Measurements from ENCODE around the gene TAOK1.
"Not testable (repeated sequence)": the region's sequence is repeated elsewhere in the genome, so short reads cannot be mapped to it uniquely, and the experiment has no call there.

The TAOK1 gene

GRCh38 chr17:29445844-29446243 lies 55.7 kb downstream of the TAOK1 start:
- Histone ChIP-seq H3K9ac (ENCODE audit: low read length) (no peak overlapping the region), H3K4me1 (ENCODE audit: control insufficient read depth, insufficient read depth, low read length) (no peaks in the 10 kb centered on the region), H3K27ac (ENCODE audit: low read depth, low read length) (no peak overlapping the region)

GRCh38 chr17:29449865-29450671 lies 59.9 kb downstream of the TAOK1 start:
- Histone ChIP-seq H3K9me3 (ENCODE audit: control insufficient read depth, insufficient read depth, low read depth, low read length) (peaks cover 2% of the 10 kb centered on the region; the same call in 1 of the 2 replicates), H3K9ac (ENCODE audit: low read length) (no peak overlapping the region), H3K27ac (ENCODE audit: low read depth, low read length) (no peak overlapping the region), H3K27me3 (ENCODE audit: control insufficient read depth, insufficient read depth, low read length) (no peaks in the 10 kb centered on the region), H3K4me1 (ENCODE audit: control insufficient read depth, insufficient read depth, low read length) (no peaks in the 10 kb centered on the region), H3K4me3 (ENCODE audit: low read depth, low read length) (no peak overlapping the region), H3K36me3 (ENCODE audit: control insufficient read depth, insufficient read depth, low read length) (peaks cover 34% of the 10 kb centered on the region)

More at GRCh38 chr17:29445844-29446243, 55.7 kb downstream of the TAOK1 start:
- H3K36me3 ChIP-seq (ENCODE audit: control insufficient read depth, insufficient read depth, low read length): peaks cover 3% of the 10 kb centered on the region; the same call in 1 of the 2 replicates
- no peaks in the 10 kb centered on the region for H3K9me3 ChIP-seq (ENCODE audit: control insufficient read depth, insufficient read depth, low read depth, low read length)
- no peaks in the 10 kb centered on the region for H3K27me3 ChIP-seq (ENCODE audit: control insufficient read depth, insufficient read depth, low read length)
- no peak overlapping the region for H3K4me3 ChIP-seq (ENCODE audit: low read depth, low read length)

DNA sequence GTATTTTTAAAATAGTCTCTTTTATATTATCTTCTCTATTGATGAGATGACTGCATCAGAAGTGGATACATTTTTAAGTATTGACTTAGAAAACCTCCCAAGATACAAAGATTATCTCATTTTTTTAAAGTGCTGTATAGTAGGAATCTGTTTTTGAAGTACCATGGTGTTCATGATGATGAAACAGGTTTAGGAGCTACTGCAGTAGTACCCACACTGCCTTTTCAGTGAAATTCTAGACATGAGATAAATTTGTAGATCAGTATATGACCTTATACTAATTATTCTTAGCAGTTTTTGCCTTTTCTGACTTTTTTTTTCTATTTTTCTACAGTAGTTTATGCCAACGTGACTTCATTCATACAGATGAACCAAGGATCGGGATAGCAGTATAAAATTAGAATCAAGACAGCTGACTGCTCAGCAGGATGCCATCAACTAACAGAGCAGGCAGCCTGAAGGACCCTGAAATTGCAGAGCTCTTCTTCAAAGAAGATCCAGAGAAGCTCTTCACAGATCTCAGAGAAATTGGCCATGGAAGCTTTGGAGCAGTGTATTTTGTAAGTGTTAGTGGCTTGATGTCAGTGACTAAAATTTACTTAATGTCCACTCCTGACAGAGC lies 61.1 kb downstream of the TAOK1 start:
- peaks cover 2% of the 10 kb centered on the region; the same call in 1 of the 2 replicates for H3K9me3 ChIP-seq (ENCODE audit: control insufficient read depth, insufficient read depth, low read depth, low read length)

GRCh38 chr17:29458066-29458465 lies 67.9 kb downstream of the TAOK1 start:
- H3K36me3 ChIP-seq (ENCODE audit: control insufficient read depth, insufficient read depth, low read length): peaks cover 20% of the 10 kb centered on the region
- no peaks in the 10 kb centered on the region for H3K27me3 ChIP-seq (ENCODE audit: control insufficient read depth, insufficient read depth, low read length)
- no peaks in the 10 kb centered on the region for H3K4me1 ChIP-seq (ENCODE audit: control insufficient read depth, insufficient read depth, low read length)
- H3K9me3 ChIP-seq (ENCODE audit: control insufficient read depth, insufficient read depth, low read depth, low read length): no peaks in the 10 kb centered on the region; the same call in 1 of the 2 replicates
- H3K27ac ChIP-seq (ENCODE audit: low read depth, low read length): no peak overlapping the region
- H3K4me3 ChIP-seq (ENCODE audit: low read depth, low read length): no peak overlapping the region
- no peak overlapping the region for H3K9ac ChIP-seq (ENCODE audit: low read length)

More for the DNA sequence above, 61.1 kb downstream of the TAOK1 start:
- Histone ChIP-seq H3K4me3 (ENCODE audit: low read depth, low read length) (no peak overlapping the region), H3K9ac (ENCODE audit: low read length) (no peak overlapping the region), H3K36me3 (ENCODE audit: control insufficient read depth, insufficient read depth, low read length) (peaks cover 39% of the 10 kb centered on the region), H3K4me1 (ENCODE audit: control insufficient read depth, insufficient read depth, low read length) (no peaks in the 10 kb centered on the region), H3K27me3 (ENCODE audit: control insufficient read depth, insufficient read depth, low read length) (no peaks in the 10 kb centered on the region), H3K27ac (ENCODE audit: low read depth, low read length) (no peak overlapping the region)

DNA sequence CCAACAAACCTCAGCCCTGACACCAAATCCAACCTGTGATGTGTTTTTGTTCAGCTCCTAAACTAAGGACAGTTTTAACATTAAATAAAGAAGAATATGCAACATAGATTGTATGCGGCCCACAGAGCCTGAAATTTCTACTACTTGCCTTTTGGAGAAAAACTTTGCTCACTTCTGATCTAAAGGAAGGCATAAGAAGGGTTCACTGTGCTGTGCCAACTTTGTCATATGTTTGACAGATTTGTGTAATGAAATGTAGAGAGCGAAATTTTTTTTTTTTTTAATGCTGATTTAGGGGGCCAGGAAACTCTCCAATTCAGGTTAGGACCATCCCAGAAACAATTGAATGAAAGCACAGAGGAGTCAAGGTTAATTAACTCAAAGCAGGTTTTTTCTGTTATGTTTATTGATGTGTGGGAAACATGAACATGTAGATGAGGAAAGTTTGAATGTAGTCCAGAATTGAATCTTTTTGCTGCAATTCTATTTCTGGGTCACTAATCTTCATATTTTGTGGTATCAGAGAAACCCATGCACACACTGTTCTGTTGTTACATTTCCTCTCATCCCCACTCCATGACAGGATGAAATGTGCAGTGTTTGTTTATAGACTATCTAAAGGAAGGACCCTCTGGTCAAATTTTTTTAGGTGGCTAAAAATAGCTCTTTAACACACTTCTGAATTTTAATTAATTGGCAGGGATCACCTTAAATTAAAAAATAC lies 71.5 kb downstream of the TAOK1 start:
- Histone ChIP-seq H3K9me3 (ENCODE audit: control insufficient read depth, insufficient read depth, low read depth, low read length) (no peaks in the 10 kb centered on the region), H3K9ac (ENCODE audit: low read length) (no peak overlapping the region), H3K27ac (ENCODE audit: low read depth, low read length) (peak overlapping the region; percentile 3; the same call in 1 of the 2 replicates), H3K27me3 (ENCODE audit: control insufficient read depth, insufficient read depth, low read length) (no peaks in the 10 kb centered on the region), H3K4me3 (ENCODE audit: low read depth, low read length) (no peak overlapping the region), H3K4me1 (ENCODE audit: control insufficient read depth, insufficient read depth, low read length) (no peaks in the 10 kb centered on the region), H3K36me3 (ENCODE audit: control insufficient read depth, insufficient read depth, low read length) (peaks cover 20% of the 10 kb centered on the region)

- H3K4me3 ChIP-seq (ENCODE audit: low read depth, low read length): no peak overlapping the region
- peaks cover 42% of the 10 kb centered on the region for H3K36me3 ChIP-seq (ENCODE audit: control insufficient read depth, insufficient read depth, low read length)
- H3K9ac ChIP-seq (ENCODE audit: low read length): no peak overlapping the region
- H3K4me1 ChIP-seq (ENCODE audit: control insufficient read depth, insufficient read depth, low read length): no peaks in the 10 kb centered on the region
- no peaks in the 10 kb centered on the region for H3K9me3 ChIP-seq (ENCODE audit: control insufficient read depth, insufficient read depth, low read depth, low read length)
- no peak overlapping the region for H3K27ac ChIP-seq (ENCODE audit: low read depth, low read length)
- H3K27me3 ChIP-seq (ENCODE audit: control insufficient read depth, insufficient read depth, low read length): no peaks in the 10 kb centered on the region
These were observed 79.1 kb downstream of the TAOK1 start for GRCh38 chr17:29469276-29469675.

GRCh38 chr17:29473437-29473836 lies 83.3 kb downstream of the TAOK1 start:
- H3K9ac ChIP-seq (ENCODE audit: low read length); H3K9me3 ChIP-seq (ENCODE audit: control insufficient read depth, insufficient read depth, low read depth, low read length); H3K4me3 ChIP-seq (ENCODE audit: low read depth, low read length); H3K27ac ChIP-seq (ENCODE audit: low read depth, low read length); H3K27me3 ChIP-seq (ENCODE audit: control insufficient read depth, insufficient read depth, low read length); H3K4me1 ChIP-seq (ENCODE audit: control insufficient read depth, insufficient read depth, low read length): not testable (repeated sequence)
- peaks cover 42% of the 10 kb centered on the region for H3K36me3 ChIP-seq (ENCODE audit: control insufficient read depth, insufficient read depth, low read length)

DNA sequence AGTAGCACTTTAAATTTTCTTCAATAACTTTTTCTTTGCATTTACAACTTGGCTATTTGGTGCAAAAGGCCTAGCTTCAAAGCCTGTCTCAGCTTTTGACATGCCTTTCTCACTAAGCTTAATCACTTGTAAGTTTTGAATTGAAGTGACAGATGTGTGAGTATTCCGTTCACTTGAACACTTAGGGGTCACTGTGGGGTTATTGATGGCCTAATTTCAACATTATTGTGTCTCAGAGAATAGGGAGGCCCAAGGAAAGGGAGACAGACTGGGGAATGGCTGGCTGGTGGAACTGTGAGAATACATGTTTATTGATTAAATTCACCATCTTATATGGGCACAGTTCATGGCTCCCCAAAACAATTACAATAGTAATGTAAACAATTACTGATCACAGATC lies 84.1 kb downstream of the TAOK1 start:
- Histone ChIP-seq H3K27me3 (ENCODE audit: control insufficient read depth, insufficient read depth, low read length) (no peaks in the 10 kb centered on the region), H3K4me1 (ENCODE audit: control insufficient read depth, insufficient read depth, low read length) (no peaks in the 10 kb centered on the region), H3K4me3 (ENCODE audit: low read depth, low read length) (no peak overlapping the region), H3K36me3 (ENCODE audit: control insufficient read depth, insufficient read depth, low read length) (peaks cover 38% of the 10 kb centered on the region), H3K27ac (ENCODE audit: low read depth, low read length) (no peak overlapping the region), H3K9me3 (ENCODE audit: control insufficient read depth, insufficient read depth, low read depth, low read length) (no peaks in the 10 kb centered on the region), H3K9ac (ENCODE audit: low read length) (no peak overlapping the region)

- H3K27me3 ChIP-seq (ENCODE audit: control insufficient read depth, insufficient read depth, low read length): no peaks in the 10 kb centered on the region
- peaks cover 35% of the 10 kb centered on the region for H3K36me3 ChIP-seq (ENCODE audit: control insufficient read depth, insufficient read depth, low read length)
- H3K4me1 ChIP-seq (ENCODE audit: control insufficient read depth, insufficient read depth, low read length): no peaks in the 10 kb centered on the region
- H3K9ac ChIP-seq (ENCODE audit: low read length): no peak overlapping the region
- no peak overlapping the region for H3K4me3 ChIP-seq (ENCODE audit: low read depth, low read length)
- H3K27ac ChIP-seq (ENCODE audit: low read depth, low read length): no peak overlapping the region
- no peaks in the 10 kb centered on the region for H3K9me3 ChIP-seq (ENCODE audit: control insufficient read depth, insufficient read depth, low read depth, low read length)
These were observed 85.7 kb downstream of the TAOK1 start for GRCh38 chr17:29475891-29476290.

DNA sequence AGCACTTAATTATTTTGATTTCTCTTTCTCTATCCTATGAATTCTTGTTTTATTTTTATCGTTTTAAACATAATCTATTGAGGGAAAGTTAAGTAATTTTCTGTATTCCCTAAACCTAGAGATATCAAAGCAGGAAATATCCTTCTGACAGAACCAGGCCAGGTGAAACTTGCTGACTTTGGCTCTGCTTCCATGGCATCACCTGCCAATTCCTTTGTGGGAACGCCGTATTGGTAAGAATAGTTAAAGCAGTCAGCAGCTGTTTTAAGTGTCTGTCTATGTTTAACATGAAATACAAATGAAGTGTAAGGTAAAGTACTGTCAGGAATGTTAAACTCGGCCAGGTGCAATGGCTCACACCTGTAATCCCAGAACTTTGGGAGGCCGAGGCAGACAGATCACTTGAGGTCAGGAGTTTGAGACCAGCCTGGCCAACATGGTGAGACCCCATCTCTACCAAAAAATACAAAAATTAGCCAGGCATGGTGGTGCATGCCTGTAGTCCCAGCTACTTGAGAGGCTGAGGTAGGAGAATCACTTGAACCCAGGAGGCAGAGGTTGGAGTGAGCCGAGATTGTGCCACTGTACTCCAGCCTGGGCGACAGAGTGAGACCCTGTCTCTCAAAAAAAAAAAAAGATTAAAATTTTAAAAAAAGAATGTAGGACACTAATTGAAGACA lies 90.2 kb downstream of the TAOK1 start:
- H3K9ac ChIP-seq (ENCODE audit: low read length); H3K27me3 ChIP-seq (ENCODE audit: control insufficient read depth, insufficient read depth, low read length); H3K4me3 ChIP-seq (ENCODE audit: low read depth, low read length); H3K4me1 ChIP-seq (ENCODE audit: control insufficient read depth, insufficient read depth, low read length); H3K27ac ChIP-seq (ENCODE audit: low read depth, low read length); H3K9me3 ChIP-seq (ENCODE audit: control insufficient read depth, insufficient read depth, low read depth, low read length): not testable (repeated sequence)
- peaks cover 48% of the 10 kb centered on the region for H3K36me3 ChIP-seq (ENCODE audit: control insufficient read depth, insufficient read depth, low read length)

Data from HUES6 (cell line).